Upper lobe of right lung (tissue), 1 donor: ENCODE measurements around the gene ORM2. TPM values are rescaled to one million over a fixed set of nuclear protein-coding genes. Genes with fewer than 3 reads are reported as not detected.

ENCODE experiments used
- ATAC-seq: fragments of 200-7000 bp; cut with Tn5 transposase; one replicate; pipeline ENCODE4 v1.9.1; 2020; ENCODE audit warnings: mild to moderate bottlenecking, moderate library complexity
- DNase-seq: peaks from one replicate; pipeline ENCODE4 v3.0.0-alpha.2; 2020
- H3K27ac ChIP-seq: fragments of 200-600 bp; one replicate; pipeline ENCODE4 v1.8.0; 2022
- H3K27me3 ChIP-seq: fragments of 200-600 bp; one replicate; pipeline ENCODE4 v1.8.0; 2022; ENCODE audit warnings: mild to moderate bottlenecking
- H3K36me3 ChIP-seq: fragments of 200-600 bp; one replicate; pipeline ENCODE4 v1.8.0; 2022
- H3K4me1 ChIP-seq: fragments of 200-600 bp; one replicate; pipeline ENCODE4 v1.8.0; 2022
- H3K4me3 ChIP-seq: fragments of 200-600 bp; one replicate; pipeline ENCODE4 v1.8.0; 2022; ENCODE audit warnings: mild to moderate bottlenecking
- H3K9me3 ChIP-seq: fragments of 200-600 bp; one replicate; pipeline ENCODE4 v1.8.0; 2022
- intact Hi-C: fragments of 100-400 bp; cut with DNase I; formaldehyde crosslinking; loops from one replicate; pipeline ENCODE4 v1.11.0; 2022
- total RNA-seq: library from RNA; stranded (reverse); fragmentation: NEBNext Ultra II Directional; extraction: Animal tissue kit (Norgen Biotek cat#: 25700); gene quantifications from one replicate; pipeline ENCODE4 v1.2.1, GENCODE V29; 2021
- TF ChIP-seq, protein P1 (sequence below): fragments of 200-600 bp; IDR thresholded peaks from one replicate; pipeline ENCODE4 v1.8.0; 2022; ENCODE audit warnings: antibody characterized with exemption
- donor health status: DM: no; HTN: yes; CAD: no; lungs with severe emphysema.

The ORM2 gene
- total RNA-seq, 1 donor from 2014 or later: 3.9 TPM

DNA sequence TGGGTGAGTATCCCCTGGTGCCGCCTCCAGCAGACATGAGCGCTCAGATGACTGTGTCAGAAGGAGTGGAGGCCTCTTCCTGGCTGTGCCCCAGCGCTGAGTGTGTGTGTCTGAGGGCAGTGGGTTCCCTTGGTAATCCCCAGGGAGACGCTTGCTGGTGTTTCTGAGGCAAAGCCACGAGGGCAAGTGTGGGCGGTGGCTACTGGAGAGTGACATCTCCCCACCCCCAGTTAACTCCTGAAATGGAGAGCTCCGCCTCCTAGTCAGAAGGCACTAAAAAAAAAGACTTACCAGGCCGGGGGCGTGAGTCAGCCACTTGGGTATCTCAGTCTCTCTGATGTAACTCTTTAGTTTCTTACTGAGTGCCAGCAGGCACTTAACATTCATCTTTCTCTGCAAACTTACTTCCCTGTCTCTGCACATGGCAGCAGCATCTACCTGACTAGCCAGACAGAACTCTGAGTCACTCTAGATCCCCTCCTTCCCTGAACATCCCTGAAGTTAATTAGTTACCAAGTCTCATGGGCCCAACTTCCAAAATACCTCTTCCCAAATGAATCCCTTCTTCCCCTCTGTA, 19.3 kb downstream of the ORM2 start:
- Histone ChIP-seq H3K36me3 (peaks cover 98% of the 10 kb centered on the region), H3K27me3 (no peaks in the 10 kb centered on the region), H3K4me1 (peaks cover 28% of the 10 kb centered on the region), H3K9me3 (no peaks in the 10 kb centered on the region), H3K27ac (peak overlapping the region; percentile 72), H3K4me3 (no peak overlapping the region)
- TF ChIP-seq, protein P1, sequence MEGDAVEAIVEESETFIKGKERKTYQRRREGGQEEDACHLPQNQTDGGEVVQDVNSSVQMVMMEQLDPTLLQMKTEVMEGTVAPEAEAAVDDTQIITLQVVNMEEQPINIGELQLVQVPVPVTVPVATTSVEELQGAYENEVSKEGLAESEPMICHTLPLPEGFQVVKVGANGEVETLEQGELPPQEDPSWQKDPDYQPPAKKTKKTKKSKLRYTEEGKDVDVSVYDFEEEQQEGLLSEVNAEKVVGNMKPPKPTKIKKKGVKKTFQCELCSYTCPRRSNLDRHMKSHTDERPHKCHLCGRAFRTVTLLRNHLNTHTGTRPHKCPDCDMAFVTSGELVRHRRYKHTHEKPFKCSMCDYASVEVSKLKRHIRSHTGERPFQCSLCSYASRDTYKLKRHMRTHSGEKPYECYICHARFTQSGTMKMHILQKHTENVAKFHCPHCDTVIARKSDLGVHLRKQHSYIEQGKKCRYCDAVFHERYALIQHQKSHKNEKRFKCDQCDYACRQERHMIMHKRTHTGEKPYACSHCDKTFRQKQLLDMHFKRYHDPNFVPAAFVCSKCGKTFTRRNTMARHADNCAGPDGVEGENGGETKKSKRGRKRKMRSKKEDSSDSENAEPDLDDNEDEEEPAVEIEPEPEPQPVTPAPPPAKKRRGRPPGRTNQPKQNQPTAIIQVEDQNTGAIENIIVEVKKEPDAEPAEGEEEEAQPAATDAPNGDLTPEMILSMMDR: no peak
- DNase-seq: peak; percentile 93
- intact Hi-C loops: no loop called here
- ATAC-seq: peak; percentile 95

DNA sequence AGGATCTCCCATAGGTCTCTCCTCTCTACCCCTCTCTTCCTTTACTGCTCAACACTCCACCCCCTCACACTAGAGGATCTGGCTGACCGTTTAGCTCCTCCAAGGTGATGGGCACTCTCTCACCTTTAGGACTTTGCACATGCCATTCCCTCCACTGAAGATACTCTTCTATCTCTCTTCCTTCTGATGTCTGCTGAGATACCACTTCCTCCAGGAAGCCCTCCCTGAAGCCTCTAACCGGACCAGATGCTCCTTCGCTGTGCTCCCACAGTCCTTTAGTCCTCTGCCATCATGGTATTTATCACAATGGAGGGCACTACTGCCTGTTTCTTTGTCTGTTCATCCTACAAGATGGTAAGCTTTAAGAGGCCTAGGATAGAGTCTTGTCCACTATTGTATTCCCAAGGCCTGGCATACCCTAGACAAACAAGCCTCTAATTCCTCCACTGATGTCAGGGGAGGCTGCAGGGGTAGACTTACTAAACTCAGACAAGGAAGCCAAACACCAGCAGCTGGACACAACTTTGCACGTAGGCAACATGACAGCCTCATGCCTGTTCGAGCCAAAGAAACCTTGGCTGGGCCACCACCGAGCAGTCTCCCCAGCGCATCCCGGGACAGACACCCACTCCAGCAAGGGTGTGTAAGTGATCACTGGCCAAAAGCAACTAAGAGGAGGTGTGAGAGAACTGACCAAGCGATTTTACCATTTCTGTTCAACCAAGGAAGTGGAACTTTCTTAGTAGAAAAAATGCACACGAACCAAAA, 20.2 kb downstream of the ORM2 start:
- peaks cover 98% of the 10 kb centered on the region for H3K36me3 ChIP-seq

DNA sequence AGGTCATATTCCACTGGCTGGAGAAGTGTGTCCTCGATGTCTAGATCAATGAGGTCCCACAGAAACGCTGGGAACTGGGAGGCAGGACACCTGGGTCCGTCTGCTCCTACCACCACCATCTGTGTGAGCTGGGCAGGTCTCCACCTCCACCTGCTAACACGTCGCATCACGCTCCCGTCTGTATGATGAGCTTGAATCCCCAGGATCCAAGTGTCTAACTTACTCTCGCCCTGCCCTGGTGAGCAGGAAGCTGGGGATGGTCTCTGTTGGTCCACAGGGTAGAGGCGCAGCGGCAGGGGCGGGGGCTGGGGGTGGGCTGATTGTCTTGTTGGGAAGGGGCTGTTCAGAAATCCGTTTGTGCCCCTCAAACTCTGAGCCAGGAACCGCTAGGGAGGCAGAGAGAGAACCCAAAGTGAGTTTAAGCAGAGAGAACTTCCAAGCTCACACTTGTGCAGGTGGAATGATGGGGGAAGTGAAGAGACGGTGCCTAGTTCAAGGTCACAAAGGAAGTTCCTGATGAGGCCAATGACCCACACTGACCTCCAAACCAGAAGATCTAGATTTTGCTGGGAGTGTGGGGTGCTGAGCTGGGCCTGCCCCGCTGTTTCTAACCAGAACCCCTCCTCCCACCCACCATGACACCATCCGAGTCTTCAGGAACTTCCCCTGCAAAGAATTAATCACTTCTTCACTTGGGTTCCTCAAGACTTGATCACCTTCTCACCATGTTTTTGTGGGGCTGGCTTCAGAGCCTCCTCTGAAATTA, 21.1 kb downstream of the ORM2 start:
- Histone ChIP-seq H3K36me3 (peaks cover 98% of the 10 kb centered on the region), H3K4me1 (peaks cover 28% of the 10 kb centered on the region), H3K9me3 (no peaks in the 10 kb centered on the region), H3K27me3 (no peaks in the 10 kb centered on the region), H3K27ac (no peak overlapping the region), H3K4me3 (no peak overlapping the region)
- TF ChIP-seq, protein P1: no peak
- intact Hi-C loops: no loop called here
- DNase-seq (no peak), ATAC-seq (no peak)

More for the DNA sequence above, 20.2 kb downstream of the ORM2 start:
- H3K4me3 ChIP-seq: no peak overlapping the region
- H3K27me3 ChIP-seq: no peaks in the 10 kb centered on the region
- no peak for DNase-seq
- intact Hi-C loops: no loop called here
- peaks cover 28% of the 10 kb centered on the region for H3K4me1 ChIP-seq
- no peak for ATAC-seq
- peak overlapping the region; percentile 72 for H3K27ac ChIP-seq
- TF ChIP-seq, protein P1: no peak
- H3K9me3 ChIP-seq: no peaks in the 10 kb centered on the region

DNA sequence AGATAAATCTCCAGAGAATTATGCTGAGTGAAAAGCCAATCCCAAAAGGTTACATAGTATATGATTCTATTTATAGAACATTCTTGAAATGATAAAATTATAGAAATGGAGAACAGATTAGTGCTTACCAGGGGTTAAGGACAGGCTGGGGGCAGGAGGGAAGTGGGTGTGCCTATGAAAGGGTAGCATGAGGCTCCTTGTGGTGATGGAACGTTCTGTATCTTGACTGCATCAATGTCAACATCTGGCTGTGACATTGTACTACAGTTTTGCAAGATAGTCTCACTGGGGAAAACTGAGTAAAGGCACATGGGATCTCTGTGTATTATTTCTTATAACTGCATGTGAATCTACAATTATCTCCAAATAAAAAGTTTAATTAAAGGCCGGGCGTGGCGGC, 22.3 kb downstream of the ORM2 start:
- H3K27me3 ChIP-seq: no peaks in the 10 kb centered on the region
- no peak overlapping the region for H3K27ac ChIP-seq
- DNase-seq (no peak), ATAC-seq (peak; percentile 27)
- H3K9me3 ChIP-seq: no peaks in the 10 kb centered on the region
- H3K4me3 ChIP-seq: no peak overlapping the region
- intact Hi-C loops: no loop called here
- TF ChIP-seq, protein P1: no peak
- H3K36me3 ChIP-seq: peaks cover 98% of the 10 kb centered on the region
- peaks cover 28% of the 10 kb centered on the region for H3K4me1 ChIP-seq

DNA sequence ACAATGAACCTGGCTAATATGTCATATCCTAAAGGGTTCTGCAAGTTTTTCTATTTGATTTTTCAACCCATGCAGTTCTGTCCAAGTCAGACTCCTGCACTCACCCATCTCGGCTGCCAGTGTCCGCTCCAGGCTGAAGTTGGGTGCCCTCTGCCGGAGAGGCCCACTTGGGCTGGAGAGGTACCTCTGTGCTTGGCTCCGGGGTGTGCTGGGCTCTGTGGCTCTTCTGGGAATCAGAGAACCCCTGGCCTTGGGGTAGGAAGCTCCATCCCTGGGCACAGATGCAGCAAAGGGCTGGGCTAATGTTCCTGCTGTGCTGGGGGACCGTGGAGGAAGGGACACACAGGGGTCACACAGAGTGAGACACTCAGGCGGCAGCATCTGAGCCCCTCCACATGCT, 26.2 kb downstream of the ORM2 start:
- no peak for ATAC-seq
- H3K4me3 ChIP-seq: no peak overlapping the region
- peaks cover 3% of the 10 kb centered on the region for H3K4me1 ChIP-seq
- intact Hi-C loops: no loop called here
- H3K36me3 ChIP-seq: peaks cover 100% of the 10 kb centered on the region
- no peak overlapping the region for H3K27ac ChIP-seq
- DNase-seq: peak; percentile 48
- H3K9me3 ChIP-seq: no peaks in the 10 kb centered on the region
- TF ChIP-seq, protein P1: no peak
- no peaks in the 10 kb centered on the region for H3K27me3 ChIP-seq
